ENCODE measurements around the gene SMC6. TPM values are rescaled to one million over a fixed set of nuclear protein-coding genes. Genes with fewer than 3 reads are reported as not detected.

SMC6 gene
- total RNA-seq, 2 experiments from 2014 or later, result 35.2 to 37.2 TPM

DNA sequence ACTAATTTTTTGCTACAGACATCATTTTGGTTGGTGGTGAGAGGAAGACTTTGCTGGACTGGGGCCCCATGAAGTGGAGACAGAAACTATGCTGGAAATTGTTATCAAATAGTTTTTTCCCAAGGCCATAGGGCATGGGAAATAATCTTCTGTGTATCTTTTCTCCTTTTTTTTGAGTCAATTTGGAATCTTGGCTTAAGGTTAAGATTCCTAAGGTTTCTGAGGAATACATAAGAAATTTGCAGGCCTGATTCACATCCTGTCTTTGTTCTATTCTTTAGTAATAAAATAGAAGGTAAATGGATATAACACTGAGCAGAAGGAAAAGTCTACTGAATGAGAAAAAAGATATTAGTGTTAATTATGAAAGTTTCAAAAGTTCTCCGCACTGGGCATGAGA, 16.6 kb downstream of the SMC6 start:
- no peaks in the 10 kb centered on the region for H3K9me3 Mint-ChIP-seq (ENCODE audit: insufficient read depth)
- ChIA-PET POLR2A (no interaction called here), CTCF (no interaction called here)
- no peaks in the 10 kb centered on the region for H3K4me1 Mint-ChIP-seq (ENCODE audit: low read depth)
- H3K27ac Mint-ChIP-seq, result no peak overlapping the region
- H3K27me3 Mint-ChIP-seq (ENCODE audit: low read depth), result no peaks in the 10 kb centered on the region
- no peak overlapping the region for H3K4me3 Mint-ChIP-seq
- H3K36me3 Mint-ChIP-seq (ENCODE audit: low read depth), result peaks cover 48% of the 10 kb centered on the region
- DNase-seq (no peak), ATAC-seq (no peak)

DNA sequence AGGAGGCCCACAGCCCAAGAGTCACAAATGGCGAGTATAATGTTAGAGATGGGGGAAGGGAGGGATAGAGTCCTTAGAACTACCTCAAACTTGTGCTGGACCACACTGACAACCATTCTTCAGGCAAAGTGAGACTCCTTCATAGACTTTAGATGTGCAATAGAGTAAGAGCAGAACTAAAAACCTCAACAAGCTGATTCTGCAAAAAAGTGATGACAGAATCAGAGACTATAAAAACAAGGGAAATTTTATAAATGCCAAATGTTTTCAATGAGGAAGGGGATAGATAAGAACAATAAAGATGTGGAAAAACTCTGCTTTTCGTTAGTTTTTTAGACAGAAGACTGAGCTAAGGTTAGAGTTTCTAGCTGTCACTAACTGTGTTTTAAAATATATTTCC, 17.7 kb downstream of the SMC6 start:
- no peaks in the 10 kb centered on the region for H3K4me1 Mint-ChIP-seq (ENCODE audit: low read depth)
- H3K27ac Mint-ChIP-seq, result no peak overlapping the region
- H3K9me3 Mint-ChIP-seq (ENCODE audit: insufficient read depth), result no peaks in the 10 kb centered on the region
- H3K36me3 Mint-ChIP-seq (ENCODE audit: low read depth), result peaks cover 47% of the 10 kb centered on the region
- ChIA-PET CTCF (interaction anchor here (0.8 kb wide), 1 partner anchor 24 kb away, joined by 3 read pairs; no protein-coding TSS in a partner anchor), POLR2A (no interaction called here)
- ATAC-seq (no peak), DNase-seq (no peak)
- no peak overlapping the region for H3K4me3 Mint-ChIP-seq
- no peaks in the 10 kb centered on the region for H3K27me3 Mint-ChIP-seq (ENCODE audit: low read depth)

DNA sequence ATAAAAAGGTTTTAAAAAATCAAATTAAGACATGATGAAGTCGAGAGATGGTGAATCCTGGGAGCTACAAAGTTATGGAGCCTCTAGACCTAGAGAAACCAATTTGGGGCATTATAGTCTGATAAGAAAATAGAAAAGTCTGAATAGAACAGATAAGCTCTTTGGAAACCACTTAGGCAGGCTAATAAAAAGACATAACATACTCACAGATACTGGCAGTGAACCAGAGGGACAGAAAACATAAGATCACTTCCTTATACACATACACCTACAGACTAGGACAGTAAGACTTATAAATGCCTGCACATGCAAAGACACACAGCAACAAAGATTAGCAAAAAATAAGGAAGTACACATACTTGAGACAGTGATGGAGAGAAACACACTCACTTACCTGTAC, 20.0 kb downstream of the SMC6 start:
- Mint-ChIP-seq H3K4me1 (ENCODE audit: low read depth) (no peaks in the 10 kb centered on the region), H3K27ac (no peak overlapping the region), H3K9me3 (ENCODE audit: insufficient read depth) (no peaks in the 10 kb centered on the region), H3K27me3 (ENCODE audit: low read depth) (no peaks in the 10 kb centered on the region), H3K36me3 (ENCODE audit: low read depth) (peaks cover 44% of the 10 kb centered on the region), H3K4me3 (no peak overlapping the region)
- ChIA-PET CTCF (interaction anchor here (1.0 to 1.7 kb wide), 2 partner anchors 14 kb away, joined by 7 read pairs; no protein-coding TSS in a partner anchor), POLR2A (no interaction called here)
- no peak for ATAC-seq
- no peak for DNase-seq

DNA sequence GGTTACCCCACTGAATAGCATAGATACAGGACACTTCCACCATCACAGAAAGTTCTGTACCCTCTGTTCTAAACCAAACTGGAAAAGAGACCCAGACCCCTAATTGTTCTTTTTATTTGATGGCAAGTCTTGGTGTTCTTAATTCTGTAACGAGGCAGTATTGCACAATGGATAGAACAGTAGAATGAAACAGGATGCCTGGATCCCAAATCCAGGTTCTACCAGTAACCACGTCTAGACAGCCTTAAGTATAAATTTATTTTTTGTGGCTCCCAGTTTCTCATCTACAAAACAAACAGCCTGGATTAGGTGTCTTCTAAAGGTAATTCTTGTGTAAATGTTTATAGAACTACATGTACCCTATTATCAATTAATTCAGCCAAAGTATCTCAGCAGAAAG, 23.7 kb downstream of the SMC6 start:
- peaks cover 35% of the 10 kb centered on the region for H3K36me3 Mint-ChIP-seq (ENCODE audit: low read depth)
- no peaks in the 10 kb centered on the region for H3K27me3 Mint-ChIP-seq (ENCODE audit: low read depth)
- no peaks in the 10 kb centered on the region for H3K4me1 Mint-ChIP-seq (ENCODE audit: low read depth)
- ChIA-PET CTCF (no interaction called here), POLR2A (no interaction called here)
- H3K9me3 Mint-ChIP-seq (ENCODE audit: insufficient read depth), result no peaks in the 10 kb centered on the region
- H3K27ac Mint-ChIP-seq, result no peak overlapping the region
- DNase-seq, result no peak
- H3K4me3 Mint-ChIP-seq, result no peak overlapping the region
- no peak for ATAC-seq

DNA sequence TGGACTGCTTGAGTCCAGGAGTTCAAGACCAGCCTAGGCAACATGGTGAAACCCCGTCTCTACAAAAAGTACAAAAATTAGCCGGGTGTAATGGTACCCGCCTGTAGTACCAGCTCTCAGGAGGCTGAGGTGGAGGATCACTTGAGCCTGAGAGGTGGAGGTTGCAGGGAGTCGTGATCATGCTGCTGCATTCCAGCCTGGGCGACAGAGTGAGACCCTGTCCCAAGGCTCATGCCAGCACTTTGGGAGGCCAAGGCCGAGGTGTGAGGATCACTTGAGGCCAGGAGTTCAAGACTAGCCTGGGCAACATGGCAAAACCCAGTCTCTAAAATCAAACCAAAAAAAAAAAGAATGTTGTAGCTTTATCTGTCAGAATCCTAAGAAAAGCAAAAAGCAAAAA, 25.4 kb downstream of the SMC6 start:
- Mint-ChIP-seq H3K27ac (no peak overlapping the region), H3K9me3 (ENCODE audit: insufficient read depth) (no peaks in the 10 kb centered on the region), H3K36me3 (ENCODE audit: low read depth) (peaks cover 33% of the 10 kb centered on the region), H3K27me3 (ENCODE audit: low read depth) (no peaks in the 10 kb centered on the region), H3K4me3 (no peak overlapping the region), H3K4me1 (ENCODE audit: low read depth) (no peaks in the 10 kb centered on the region)
- DNase-seq (no peak), ATAC-seq (no peak)
- POLR2A ChIA-PET, result no interaction called here
- CTCF ChIA-PET, result interaction anchor here (0.7 to 1.1 kb wide), 2 partner anchors 9 to 26 kb away, joined by 3 to 5 read pairs; no protein-coding TSS in a partner anchor

DNA sequence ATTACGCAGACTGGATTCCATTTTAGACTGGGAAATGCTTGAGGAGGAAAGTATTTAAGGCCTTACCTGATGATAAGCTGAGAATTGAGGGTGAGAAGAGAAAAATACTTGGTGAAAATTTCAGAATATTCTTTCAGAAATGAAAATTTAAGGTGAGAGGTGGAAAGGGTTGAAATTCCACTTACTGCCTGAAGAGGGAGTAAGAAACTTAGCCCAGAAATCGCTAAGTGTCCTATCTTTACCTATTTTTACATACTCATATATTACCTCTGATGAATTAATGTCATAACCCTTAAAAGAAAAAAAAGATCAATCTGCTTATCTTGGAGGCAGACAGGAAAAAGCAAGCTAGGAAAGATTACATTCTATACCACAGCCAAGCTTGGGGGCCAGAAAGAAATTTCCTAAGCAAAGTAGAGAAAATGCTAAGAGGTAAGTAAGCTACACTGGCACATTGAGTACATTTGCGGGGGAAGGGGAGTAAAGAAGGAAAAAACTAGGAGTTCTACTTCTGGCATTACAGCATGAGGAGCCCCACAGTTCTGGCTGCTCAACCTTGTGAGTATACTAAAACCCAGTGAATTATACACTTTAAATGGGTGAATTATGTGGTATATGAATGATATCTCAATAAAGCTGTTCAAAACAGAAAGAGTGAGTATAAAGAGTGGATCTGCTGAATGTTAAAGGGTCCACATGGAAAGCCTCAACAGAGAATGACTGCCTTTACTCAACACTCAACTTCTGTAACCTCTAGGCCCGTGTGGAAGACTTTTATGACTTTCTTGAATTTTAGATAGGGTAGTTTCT, 33.8 kb downstream of the SMC6 start:
- Mint-ChIP-seq H3K27ac (no peak overlapping the region), H3K4me1 (ENCODE audit: low read depth) (no peaks in the 10 kb centered on the region), H3K36me3 (ENCODE audit: low read depth) (peaks cover 32% of the 10 kb centered on the region), H3K9me3 (ENCODE audit: insufficient read depth) (no peaks in the 10 kb centered on the region), H3K4me3 (no peak overlapping the region), H3K27me3 (ENCODE audit: low read depth) (no peaks in the 10 kb centered on the region)
- ATAC-seq (no peak), DNase-seq (no peak)
- CTCF ChIA-PET, result interaction anchor here (0.7 to 2.7 kb wide), 25 partner anchors 8 to 458 kb away, joined by 3 to 13 read pairs (median 5); no protein-coding TSS in a partner anchor
- POLR2A ChIA-PET, result no interaction called here

DNA sequence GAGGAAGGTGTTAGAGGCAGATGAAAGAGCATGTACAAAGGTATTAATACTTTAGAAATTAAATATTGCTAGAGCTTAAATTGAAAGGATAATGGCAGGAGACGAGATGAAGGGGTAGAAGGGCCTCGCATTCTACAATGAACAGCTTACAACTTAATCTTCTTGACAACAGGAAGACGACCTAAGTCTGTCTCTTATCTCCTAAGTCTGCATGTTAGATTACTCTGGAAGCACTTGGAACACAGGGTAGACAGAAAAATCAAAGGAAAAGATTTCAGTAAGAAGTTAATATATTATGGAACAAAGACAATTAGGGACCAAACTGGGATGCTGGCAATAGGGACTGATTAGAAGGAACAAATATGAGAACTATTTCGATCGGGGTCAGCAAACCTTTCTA, 34.9 kb downstream of the SMC6 start:
- no peaks in the 10 kb centered on the region for H3K27me3 Mint-ChIP-seq (ENCODE audit: low read depth)
- DNase-seq, result no peak
- CTCF ChIA-PET, result interaction anchor here (1.0 to 2.7 kb wide), 9 partner anchors 9 to 460 kb away, joined by 3 to 13 read pairs (median 7); no protein-coding TSS in a partner anchor
- H3K4me3 Mint-ChIP-seq, result no peak overlapping the region
- H3K9me3 Mint-ChIP-seq (ENCODE audit: insufficient read depth), result no peaks in the 10 kb centered on the region
- POLR2A ChIA-PET, result no interaction called here
- no peak for ATAC-seq
- no peak overlapping the region for H3K27ac Mint-ChIP-seq
- H3K36me3 Mint-ChIP-seq (ENCODE audit: low read depth), result peaks cover 35% of the 10 kb centered on the region
- no peaks in the 10 kb centered on the region for H3K4me1 Mint-ChIP-seq (ENCODE audit: low read depth)

DNA sequence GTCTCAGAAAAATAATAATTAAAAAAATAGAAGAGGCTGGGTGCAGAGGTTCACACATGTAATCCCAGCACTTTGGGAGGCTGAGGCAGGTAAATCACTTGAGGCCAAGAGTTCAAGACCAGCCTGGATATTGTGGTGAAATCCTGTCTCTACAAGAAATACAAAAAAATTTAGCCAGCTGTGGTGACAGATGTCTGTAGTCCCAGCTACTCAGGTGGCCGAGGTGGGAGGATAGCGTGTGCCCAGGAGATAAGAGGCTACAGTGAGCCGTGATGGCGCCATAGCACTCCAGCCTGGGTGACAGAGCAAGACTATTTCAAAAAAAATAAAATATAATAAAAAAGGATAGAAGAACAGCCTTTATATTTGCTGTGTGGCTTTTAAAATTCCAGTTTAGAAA, 35.9 kb downstream of the SMC6 start:
- H3K4me3 Mint-ChIP-seq, result no peak overlapping the region
- H3K36me3 Mint-ChIP-seq (ENCODE audit: low read depth), result peaks cover 41% of the 10 kb centered on the region
- H3K9me3 Mint-ChIP-seq (ENCODE audit: insufficient read depth), result no peaks in the 10 kb centered on the region
- DNase-seq, result no peak
- no peaks in the 10 kb centered on the region for H3K4me1 Mint-ChIP-seq (ENCODE audit: low read depth)
- H3K27ac Mint-ChIP-seq, result no peak overlapping the region
- POLR2A ChIA-PET, result no interaction called here
- H3K27me3 Mint-ChIP-seq (ENCODE audit: low read depth), result no peaks in the 10 kb centered on the region
- ATAC-seq, result no peak
- CTCF ChIA-PET, result interaction anchor here (1.5 to 2.2 kb wide), 2 partner anchors 11 to 46 kb away, joined by 3 to 8 read pairs; no protein-coding TSS in a partner anchor

DNA sequence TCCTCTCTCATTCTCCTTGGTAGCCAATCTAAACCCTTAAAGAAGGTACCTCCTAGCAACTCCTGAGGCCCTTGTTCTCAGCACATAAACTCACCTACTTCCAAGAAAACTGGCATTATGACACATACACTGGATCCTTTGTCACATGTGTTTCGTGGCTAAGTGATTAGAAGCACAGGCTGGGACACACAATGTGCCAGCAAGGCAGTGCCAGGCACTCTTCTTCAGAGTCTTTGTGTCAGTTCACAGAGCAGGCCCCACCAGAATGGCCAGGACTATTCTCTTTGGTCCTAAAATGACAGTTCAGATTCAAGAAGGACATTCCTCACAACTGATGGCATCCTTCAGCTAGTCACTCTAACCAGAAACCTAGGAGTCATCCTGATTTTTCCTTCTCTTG, 40.3 kb downstream of the SMC6 start:
- Mint-ChIP-seq H3K27ac (no peak overlapping the region), H3K9me3 (ENCODE audit: insufficient read depth) (no peaks in the 10 kb centered on the region), H3K27me3 (ENCODE audit: low read depth) (no peaks in the 10 kb centered on the region), H3K4me1 (ENCODE audit: low read depth) (no peaks in the 10 kb centered on the region), H3K4me3 (no peak overlapping the region), H3K36me3 (ENCODE audit: low read depth) (peaks cover 31% of the 10 kb centered on the region)
- ATAC-seq (no peak), DNase-seq (no peak)
- ChIA-PET CTCF (no interaction called here), POLR2A (no interaction called here)

DNA sequence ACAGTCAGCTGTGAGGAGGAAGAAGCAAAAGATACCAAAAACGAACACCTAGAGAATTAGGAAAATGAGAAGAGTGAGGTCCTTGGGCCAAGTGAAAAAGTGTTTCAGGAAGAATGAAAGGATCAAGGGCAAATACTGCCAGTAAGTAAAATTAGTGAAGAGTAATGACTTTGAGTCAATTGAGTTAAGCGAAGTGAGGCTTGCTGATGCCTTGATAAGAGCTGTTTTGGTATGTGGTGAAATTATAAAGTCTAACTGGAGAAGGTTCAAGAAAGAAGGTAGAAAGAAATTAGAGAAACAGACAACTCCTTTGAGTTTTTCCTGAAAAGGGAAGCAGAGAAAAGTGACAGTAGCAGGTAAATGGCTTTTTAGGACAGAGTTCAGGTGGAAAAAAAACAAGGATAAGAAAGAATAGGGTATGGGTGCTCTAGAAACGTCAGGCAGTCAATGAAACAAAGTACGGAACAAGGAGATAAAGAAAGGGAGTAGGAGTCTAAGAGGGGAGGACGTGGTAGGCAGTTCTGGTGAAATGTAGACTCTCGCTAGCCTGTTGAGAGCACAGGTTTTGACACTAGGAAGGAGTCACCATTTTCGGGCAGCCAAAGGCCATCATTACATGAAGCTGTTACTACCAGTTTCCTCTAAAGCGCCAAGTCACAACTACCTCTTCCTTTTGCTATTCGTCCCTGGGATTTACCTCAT, 42.9 kb downstream of the SMC6 start:
- H3K36me3 Mint-ChIP-seq (ENCODE audit: low read depth), result peaks cover 32% of the 10 kb centered on the region
- H3K9me3 Mint-ChIP-seq (ENCODE audit: insufficient read depth), result no peaks in the 10 kb centered on the region
- DNase-seq (no peak), ATAC-seq (no peak)
- H3K27me3 Mint-ChIP-seq (ENCODE audit: low read depth), result no peaks in the 10 kb centered on the region
- no peak overlapping the region for H3K4me3 Mint-ChIP-seq
- POLR2A ChIA-PET, result no interaction called here
- H3K4me1 Mint-ChIP-seq (ENCODE audit: low read depth), result no peaks in the 10 kb centered on the region
- no peak overlapping the region for H3K27ac Mint-ChIP-seq
- CTCF ChIA-PET, result interaction anchor here (2.0 kb wide), 1 partner anchor 8 kb away, joined by 13 read pairs; no protein-coding TSS in a partner anchor

DNA sequence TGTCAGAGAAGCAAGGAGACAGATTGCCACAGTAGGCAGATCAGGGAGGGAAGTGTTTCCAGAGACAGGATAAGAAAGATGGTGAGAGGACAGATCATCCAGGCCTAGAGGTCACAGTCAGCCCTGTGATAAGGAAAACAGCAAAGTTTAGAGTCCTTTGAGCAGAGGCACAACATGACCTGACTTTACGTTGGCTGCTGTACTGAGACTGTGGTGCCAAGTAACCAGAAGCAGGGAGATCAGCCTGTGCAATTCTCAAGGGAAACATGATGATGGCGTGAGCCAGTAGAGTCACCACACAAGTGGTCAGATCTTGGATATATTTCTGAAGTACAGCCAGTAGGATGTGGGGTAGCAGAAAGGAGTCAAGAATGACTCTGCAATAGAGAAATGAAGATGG, 43.7 kb downstream of the SMC6 start:
- DNase-seq (no peak), ATAC-seq (no peak)
- H3K27me3 Mint-ChIP-seq (ENCODE audit: low read depth), result no peaks in the 10 kb centered on the region
- POLR2A ChIA-PET, result no interaction called here
- no peaks in the 10 kb centered on the region for H3K4me1 Mint-ChIP-seq (ENCODE audit: low read depth)
- H3K4me3 Mint-ChIP-seq, result no peak overlapping the region
- peaks cover 32% of the 10 kb centered on the region for H3K36me3 Mint-ChIP-seq (ENCODE audit: low read depth)
- CTCF ChIA-PET, result interaction anchor here (2.0 kb wide), 1 partner anchor 9 kb away, joined by 13 read pairs; no protein-coding TSS in a partner anchor
- H3K27ac Mint-ChIP-seq, result no peak overlapping the region
- H3K9me3 Mint-ChIP-seq (ENCODE audit: insufficient read depth), result no peaks in the 10 kb centered on the region

DNA sequence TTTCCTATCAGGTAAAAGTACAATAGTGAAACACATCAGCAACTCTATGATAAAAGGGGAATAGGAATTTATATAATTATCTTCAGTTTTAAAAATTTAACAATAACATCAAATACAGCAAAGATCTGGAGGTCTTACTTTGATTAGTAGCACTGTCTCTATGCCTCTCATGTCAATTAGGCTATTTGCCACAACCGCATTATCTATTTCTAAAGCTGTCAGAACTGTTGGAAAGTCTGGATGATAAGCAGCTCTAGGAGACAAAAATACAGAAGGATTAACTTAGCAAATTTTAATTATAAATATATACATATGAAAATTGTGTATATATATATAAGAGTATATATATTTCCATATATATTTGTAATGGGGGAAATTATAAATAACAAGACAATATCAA, 45.1 kb downstream of the SMC6 start:
- ChIA-PET POLR2A (no interaction called here), CTCF (interaction anchor here (0.8 kb wide), 1 partner anchor 17 kb away, joined by 3 read pairs; no protein-coding TSS in a partner anchor)
- Mint-ChIP-seq H3K27ac (no peak overlapping the region), H3K4me1 (ENCODE audit: low read depth) (no peaks in the 10 kb centered on the region), H3K27me3 (ENCODE audit: low read depth) (no peaks in the 10 kb centered on the region), H3K4me3 (no peak overlapping the region), H3K36me3 (ENCODE audit: low read depth) (peaks cover 32% of the 10 kb centered on the region), H3K9me3 (ENCODE audit: insufficient read depth) (no peaks in the 10 kb centered on the region)
- DNase-seq, result no peak
- ATAC-seq, result no peak

All from activated CD8-positive, alpha-beta T cell treated with anti-CD3 and anti-CD28 coated beads, Interleukin-2, amount 10 ng/mL, durations not matched to agents 7 days and 5 days (primary cell).